Measurements from ENCODE around the gene MROH8.
"Not testable (repeated sequence)": the region's sequence is repeated elsewhere in the genome, so short reads cannot be mapped to it uniquely, and the experiment has no call there.

Gene MROH8

GRCh38 chr20:37154684-37155298, 24.6 kb downstream of the MROH8 start:
- H3K27ac ChIP-seq (ENCODE audit: low read length): no peak overlapping the region
- no peak overlapping the region for H3K9ac ChIP-seq (ENCODE audit: low read length in 2 of 2)
- no peak overlapping the region for H3K4me3 ChIP-seq (ENCODE audit: low read length in 2 of 2)
- H3K4me1 ChIP-seq (ENCODE audit: control insufficient read depth, insufficient read depth, low read length): no peaks in the 10 kb centered on the region
- no peaks in the 10 kb centered on the region for H3K27me3 ChIP-seq (ENCODE audit: control insufficient read depth in 1 of 2, insufficient read depth in 2 of 2, low read length in 2 of 2)
- peaks cover 0 to 2% of the 10 kb centered on the region in 2 donors for H3K36me3 ChIP-seq (ENCODE audit: control insufficient read depth in 2 of 2, insufficient read depth in 2 of 2, low read length in 2 of 2)
- no peaks in the 10 kb centered on the region for H3K9me3 ChIP-seq (ENCODE audit: control insufficient read depth in 2 of 2, low read length in 2 of 2)

GRCh38 chr20:37152284-37152683, 27.1 kb downstream of the MROH8 start:
- H3K27ac ChIP-seq (ENCODE audit: low read length): no peak overlapping the region
- H3K9me3 ChIP-seq (ENCODE audit: control insufficient read depth in 2 of 2, low read length in 2 of 2): no peaks in the 10 kb centered on the region
- H3K9ac ChIP-seq (ENCODE audit: low read length in 2 of 2): no peak overlapping the region
- H3K27me3 ChIP-seq (ENCODE audit: control insufficient read depth in 1 of 2, insufficient read depth in 2 of 2, low read length in 2 of 2): no peaks in the 10 kb centered on the region
- H3K36me3 ChIP-seq (ENCODE audit: control insufficient read depth in 2 of 2, insufficient read depth in 2 of 2, low read length in 2 of 2): peaks cover 0 to 2% of the 10 kb centered on the region in 2 donors
- no peak overlapping the region for H3K4me3 ChIP-seq (ENCODE audit: low read length in 2 of 2)
- H3K4me1 ChIP-seq (ENCODE audit: control insufficient read depth, insufficient read depth, low read length): no peaks in the 10 kb centered on the region

- Histone ChIP-seq H3K36me3 (ENCODE audit: control insufficient read depth in 2 of 2, insufficient read depth in 2 of 2, low read length in 2 of 2) (peaks cover 0 to 2% of the 10 kb centered on the region in 2 donors), H3K9me3 (ENCODE audit: control insufficient read depth in 2 of 2, low read length in 2 of 2) (no peaks in the 10 kb centered on the region), H3K9ac (ENCODE audit: low read length in 2 of 2) (no peak overlapping the region), H3K4me3 (ENCODE audit: low read length in 2 of 2) (no peak overlapping the region), H3K27me3 (ENCODE audit: control insufficient read depth in 1 of 2, insufficient read depth in 2 of 2, low read length in 2 of 2) (no peaks in the 10 kb centered on the region), H3K4me1 (ENCODE audit: control insufficient read depth, insufficient read depth, low read length) (no peaks in the 10 kb centered on the region), H3K27ac (ENCODE audit: low read length) (no peak overlapping the region)
Observed at GRCh38 chr20:37151529-37151928, 27.8 kb downstream of the MROH8 start.

GRCh38 chr20:37150864-37151263, 28.5 kb downstream of the MROH8 start:
- not testable (repeated sequence) for H3K4me3 ChIP-seq (ENCODE audit: low read length in 2 of 2); H3K4me1 ChIP-seq (ENCODE audit: control insufficient read depth, insufficient read depth, low read length); H3K9ac ChIP-seq (ENCODE audit: low read length in 2 of 2); H3K27me3 ChIP-seq (ENCODE audit: control insufficient read depth in 1 of 2, insufficient read depth in 2 of 2, low read length in 2 of 2); H3K36me3 ChIP-seq (ENCODE audit: control insufficient read depth in 2 of 2, insufficient read depth in 2 of 2, low read length in 2 of 2); H3K9me3 ChIP-seq (ENCODE audit: control insufficient read depth in 2 of 2, low read length in 2 of 2); H3K27ac ChIP-seq (ENCODE audit: low read length)

GRCh38 chr20:37147250-37147649, 32.1 kb downstream of the MROH8 start:
- H3K9ac ChIP-seq (ENCODE audit: low read length in 2 of 2): no peak overlapping the region
- no peaks in the 10 kb centered on the region for H3K4me1 ChIP-seq (ENCODE audit: control insufficient read depth, insufficient read depth, low read length)
- H3K27me3 ChIP-seq (ENCODE audit: control insufficient read depth in 1 of 2, insufficient read depth in 2 of 2, low read length in 2 of 2): no peaks in the 10 kb centered on the region
- H3K27ac ChIP-seq (ENCODE audit: low read length): no peak overlapping the region
- H3K9me3 ChIP-seq (ENCODE audit: control insufficient read depth in 2 of 2, low read length in 2 of 2): no peaks in the 10 kb centered on the region
- H3K4me3 ChIP-seq (ENCODE audit: low read length in 2 of 2): no peak overlapping the region
- H3K36me3 ChIP-seq (ENCODE audit: control insufficient read depth in 2 of 2, insufficient read depth in 2 of 2, low read length in 2 of 2): peaks cover 2 to 3% of the 10 kb centered on the region in 2 donors

GRCh38 chr20:37144856-37145404, 34.4 kb downstream of the MROH8 start:
- H3K4me3 ChIP-seq (ENCODE audit: low read length in 2 of 2): no peak overlapping the region
- peaks cover 2 to 3% of the 10 kb centered on the region in 2 donors for H3K36me3 ChIP-seq (ENCODE audit: control insufficient read depth in 2 of 2, insufficient read depth in 2 of 2, low read length in 2 of 2)
- H3K4me1 ChIP-seq (ENCODE audit: control insufficient read depth, insufficient read depth, low read length): no peaks in the 10 kb centered on the region
- no peaks in the 10 kb centered on the region for H3K27me3 ChIP-seq (ENCODE audit: control insufficient read depth in 1 of 2, insufficient read depth in 2 of 2, low read length in 2 of 2)
- H3K27ac ChIP-seq (ENCODE audit: low read length): no peak overlapping the region
- no peaks in the 10 kb centered on the region for H3K9me3 ChIP-seq (ENCODE audit: control insufficient read depth in 2 of 2, low read length in 2 of 2)
- no peak overlapping the region for H3K9ac ChIP-seq (ENCODE audit: low read length in 2 of 2)

- Histone ChIP-seq H3K27ac (ENCODE audit: low read length) (no peak overlapping the region), H3K4me1 (ENCODE audit: control insufficient read depth, insufficient read depth, low read length) (no peaks in the 10 kb centered on the region), H3K36me3 (ENCODE audit: control insufficient read depth in 2 of 2, insufficient read depth in 2 of 2, low read length in 2 of 2) (peaks cover 2 to 3% of the 10 kb centered on the region in 2 donors), H3K9ac (ENCODE audit: low read length in 2 of 2) (no peak overlapping the region), H3K27me3 (ENCODE audit: control insufficient read depth in 1 of 2, insufficient read depth in 2 of 2, low read length in 2 of 2) (no peaks in the 10 kb centered on the region), H3K4me3 (ENCODE audit: low read length in 2 of 2) (no peak overlapping the region), H3K9me3 (ENCODE audit: control insufficient read depth in 2 of 2, low read length in 2 of 2) (no peaks in the 10 kb centered on the region)
Observed at GRCh38 chr20:37142708-37143107, 36.6 kb downstream of the MROH8 start.

- Histone ChIP-seq H3K27ac (ENCODE audit: low read length) (no peak overlapping the region), H3K4me3 (ENCODE audit: low read length in 2 of 2) (no peak overlapping the region), H3K27me3 (ENCODE audit: control insufficient read depth in 1 of 2, insufficient read depth in 2 of 2, low read length in 2 of 2) (no peaks in the 10 kb centered on the region), H3K4me1 (ENCODE audit: control insufficient read depth, insufficient read depth, low read length) (no peaks in the 10 kb centered on the region), H3K9ac (ENCODE audit: low read length in 2 of 2) (no peak overlapping the region), H3K36me3 (ENCODE audit: control insufficient read depth in 2 of 2, insufficient read depth in 2 of 2, low read length in 2 of 2) (peaks cover 0 to 4% of the 10 kb centered on the region in 2 donors), H3K9me3 (ENCODE audit: control insufficient read depth in 2 of 2, low read length in 2 of 2) (no peaks in the 10 kb centered on the region)
Observed at GRCh38 chr20:37137547-37137946, 41.8 kb downstream of the MROH8 start.

GRCh38 chr20:37133952-37134351, 45.4 kb downstream of the MROH8 start:
- H3K4me3 ChIP-seq (ENCODE audit: low read length in 2 of 2): no peak overlapping the region
- no peaks in the 10 kb centered on the region for H3K4me1 ChIP-seq (ENCODE audit: control insufficient read depth, insufficient read depth, low read length)
- H3K36me3 ChIP-seq (ENCODE audit: control insufficient read depth in 2 of 2, insufficient read depth in 2 of 2, low read length in 2 of 2): peaks cover 0 to 6% of the 10 kb centered on the region in 2 donors
- H3K9me3 ChIP-seq (ENCODE audit: control insufficient read depth in 2 of 2, low read length in 2 of 2): no peaks in the 10 kb centered on the region
- no peak overlapping the region for H3K27ac ChIP-seq (ENCODE audit: low read length)
- H3K27me3 ChIP-seq (ENCODE audit: control insufficient read depth in 1 of 2, insufficient read depth in 2 of 2, low read length in 2 of 2): no peaks in the 10 kb centered on the region
- H3K9ac ChIP-seq (ENCODE audit: low read length in 2 of 2): no peak overlapping the region

GRCh38 chr20:37131486-37131885, 47.9 kb downstream of the MROH8 start:
- Histone ChIP-seq H3K27me3 (ENCODE audit: control insufficient read depth in 1 of 2, insufficient read depth in 2 of 2, low read length in 2 of 2) (no peaks in the 10 kb centered on the region), H3K4me1 (ENCODE audit: control insufficient read depth, insufficient read depth, low read length) (no peaks in the 10 kb centered on the region), H3K9me3 (ENCODE audit: control insufficient read depth in 2 of 2, low read length in 2 of 2) (no peaks in the 10 kb centered on the region), H3K4me3 (ENCODE audit: low read length in 2 of 2) (no peak overlapping the region), H3K27ac (ENCODE audit: low read length) (no peak overlapping the region), H3K9ac (ENCODE audit: low read length in 2 of 2) (no peak overlapping the region), H3K36me3 (ENCODE audit: control insufficient read depth in 2 of 2, insufficient read depth in 2 of 2, low read length in 2 of 2) (peaks cover 0 to 6% of the 10 kb centered on the region in 2 donors)

- H3K4me1 ChIP-seq (ENCODE audit: control insufficient read depth, insufficient read depth, low read length): no peaks in the 10 kb centered on the region
- no peaks in the 10 kb centered on the region for H3K27me3 ChIP-seq (ENCODE audit: control insufficient read depth in 1 of 2, insufficient read depth in 2 of 2, low read length in 2 of 2)
- H3K4me3 ChIP-seq (ENCODE audit: low read length in 2 of 2): no peak overlapping the region
- no peak overlapping the region for H3K9ac ChIP-seq (ENCODE audit: low read length in 2 of 2)
- no peak overlapping the region for H3K27ac ChIP-seq (ENCODE audit: low read length)
- peaks cover 0 to 6% of the 10 kb centered on the region in 2 donors for H3K36me3 ChIP-seq (ENCODE audit: control insufficient read depth in 2 of 2, insufficient read depth in 2 of 2, low read length in 2 of 2)
- H3K9me3 ChIP-seq (ENCODE audit: control insufficient read depth in 2 of 2, low read length in 2 of 2): no peaks in the 10 kb centered on the region
Observed at GRCh38 chr20:37128803-37129202, 50.5 kb downstream of the MROH8 start.

All from stomach smooth muscle (tissue), 2 donors.